HG02610 (cell line): ENCODE results near the gene ITCH.
"Not testable (repeated sequence)": the region's sequence is repeated elsewhere in the genome, so short reads cannot be mapped to it uniquely, and the experiment has no call there.

Source experiments
- ATAC-seq: cut with Tn5 transposase; IDR thresholded peaks from one replicate; pipeline ENCODE4 v1.9.1; 2021; ENCODE audit warnings: mild to moderate bottlenecking, moderate library complexity; ENCODE audit not compliant: unreplicated experiment

The ITCH gene

GRCh38 chr20:34343458-34344211 is 19.4 kb upstream of the ITCH start:
- no peak for ATAC-seq

GRCh38 chr20:34344238-34344637 is 18.8 kb upstream of the ITCH start:
- no peak for ATAC-seq

GRCh38 chr20:34345402-34345736 is 17.7 kb upstream of the ITCH start:
- no peak for ATAC-seq

- ATAC-seq: not testable (repeated sequence)
These were observed 17.1 kb upstream of the ITCH start for GRCh38 chr20:34345839-34346532.

- not testable (repeated sequence) for ATAC-seq
These were observed 16.6 kb upstream of the ITCH start for GRCh38 chr20:34346533-34346865.

- ATAC-seq: no peak
These were observed 15.5 kb upstream of the ITCH start for GRCh38 chr20:34347571-34347970.

GRCh38 chr20:34350095-34350494 is 13.0 kb upstream of the ITCH start:
- no peak for ATAC-seq

GRCh38 chr20:34353467-34353866 is 9.6 kb upstream of the ITCH start:
- ATAC-seq: not testable (repeated sequence)

GRCh38 chr20:34355427-34355826 is 7.6 kb upstream of the ITCH start:
- no peak for ATAC-seq

- not testable (repeated sequence) for ATAC-seq
These were observed 3.3 kb upstream of the ITCH start for GRCh38 chr20:34359729-34360128.

GRCh38 chr20:34362502-34363061 is 491 bp upstream of the ITCH start:
- no peak for ATAC-seq

- peak; percentile 29 for ATAC-seq
These were observed 571 bp downstream of the ITCH start for GRCh38 chr20:34363465-34364222.

- ATAC-seq: no peak
These were observed 1.1 kb downstream of the ITCH start for GRCh38 chr20:34364223-34364506.

- ATAC-seq: peak; percentile 50
These were observed 2.7 kb downstream of the ITCH start for GRCh38 chr20:34365765-34366213.

GRCh38 chr20:34367155-34367554 is 4.1 kb downstream of the ITCH start:
- ATAC-seq: no peak

GRCh38 chr20:34367911-34368310 is 4.8 kb downstream of the ITCH start:
- ATAC-seq: not testable (repeated sequence)

- no peak for ATAC-seq
These were observed 5.5 kb downstream of the ITCH start for GRCh38 chr20:34368547-34368946.

GRCh38 chr20:34369265-34369664 is 6.2 kb downstream of the ITCH start:
- no peak for ATAC-seq

GRCh38 chr20:34370062-34370461 is 7.0 kb downstream of the ITCH start:
- ATAC-seq: no peak

- no peak for ATAC-seq
These were observed 10.4 kb downstream of the ITCH start for GRCh38 chr20:34373445-34373844.

- ATAC-seq: no peak
These were observed 11.2 kb downstream of the ITCH start for GRCh38 chr20:34374209-34374760.
